WTC11 (cell line): ENCODE results near the gene NRSN1. TPM values are rescaled to one million over a fixed set of nuclear protein-coding genes. Genes with fewer than 3 reads are reported as not detected.

Source experiments
- ATAC-seq: fragments of 200-7000 bp; cut with Tn5 transposase; 2 replicates; pipeline ENCODE4 v1.10.0; 2021; ENCODE audit warnings: mild to moderate bottlenecking, moderate library complexity
- CTCF ChIA-PET: fragments of 300-600 bp; sonication (Branson Sonifier 250); formaldehyde crosslinking; loops from one replicate; lab custom pipeline; 2021; ENCODE audit warnings: antibody characterized with exemption; lab: Charles Lee
- POLR2A ChIA-PET: fragments of 350-600 bp; sonication (Branson Sonifier 250); formaldehyde crosslinking; loops from one replicate; lab custom pipeline; 2021; ENCODE audit warnings: antibody characterized with exemption; lab: Charles Lee
- DNase-seq: peaks from one replicate; pipeline ENCODE4 v3.0.0; 2021; ENCODE audit warnings: low spot score
- H3K27ac Mint-ChIP-seq: 2 replicates; pipeline ENCODE4 v1.8.0; 2021; ENCODE audit warnings: mixed read lengths
- H3K27me3 Mint-ChIP-seq: 2 replicates; pipeline ENCODE4 v1.8.0; 2021; ENCODE audit warnings: low read depth, mild to moderate bottlenecking, moderate library complexity, mixed read lengths
- H3K36me3 Mint-ChIP-seq: 2 replicates; pipeline ENCODE4 v1.8.0; 2021; ENCODE audit warnings: mixed read lengths
- H3K4me1 Mint-ChIP-seq: 2 replicates; pipeline ENCODE4 v1.8.0; 2022; ENCODE audit warnings: mixed read lengths
- H3K4me3 Mint-ChIP-seq: 2 replicates; pipeline ENCODE4 v1.8.0; 2021; ENCODE audit warnings: mild to moderate bottlenecking, moderate library complexity, mixed read lengths
- H3K9me3 Mint-ChIP-seq: 2 replicates; pipeline ENCODE4 v1.8.0; 2021; ENCODE audit warnings: mixed read lengths
- AFF4 ChIP-seq: sonication (generic); formaldehyde crosslinking; IDR thresholded peaks from 2 replicates; pipeline ENCODE4 v1.8.1; 2023; ENCODE audit warnings: mild to moderate bottlenecking, missing genetic modification reagents, borderline replicate concordance
- ATF2 ChIP-seq: sonication (generic); formaldehyde crosslinking; IDR thresholded peaks from 2 replicates; pipeline ENCODE4 v1.8.1; 2022; ENCODE audit warnings: low read depth, missing genetic modification reagents, borderline replicate concordance
- CDX4 ChIP-seq: fragments of 250-450 bp; sonication (Bioruptor Pico); IDR thresholded peaks from 2 replicates; pipeline ENCODE4 v1.9.0; 2021; ENCODE audit warnings: moderate library complexity, mild to moderate bottlenecking, inconsistent platforms, borderline replicate concordance
- CREB1 ChIP-seq: sonication (generic); formaldehyde crosslinking; IDR thresholded peaks from 2 replicates; pipeline ENCODE4 v1.8.0; 2023; ENCODE audit warnings: mild to moderate bottlenecking, missing genetic modification reagents
- CREM ChIP-seq: sonication (generic); formaldehyde crosslinking; IDR thresholded peaks from 2 replicates; pipeline ENCODE4 v1.8.1; 2022; ENCODE audit warnings: mild to moderate bottlenecking, missing genetic modification reagents, moderate library complexity
- ESRRA ChIP-seq: sonication (generic); formaldehyde crosslinking; IDR thresholded peaks from 2 replicates; pipeline ENCODE4 v1.8.1; 2022; ENCODE audit warnings: mild to moderate bottlenecking, missing genetic modification reagents, borderline replicate concordance
- FOXP4 ChIP-seq: sonication (generic); formaldehyde crosslinking; IDR thresholded peaks from 2 replicates; pipeline ENCODE4 v1.8.0; 2022; ENCODE audit warnings: mild to moderate bottlenecking, missing genetic modification reagents
- GRHL2 ChIP-seq: fragments of 250-450 bp; sonication (Bioruptor Pico); IDR thresholded peaks from 2 replicates; pipeline ENCODE4 v1.8.0; 2022; ENCODE audit warnings: mild to moderate bottlenecking, moderate library complexity; ENCODE audit not compliant: insufficient replicate concordance, severe bottlenecking
- HMGA2 ChIP-seq: fragments of 250-450 bp; sonication (Bioruptor Pico); IDR thresholded peaks from 2 replicates; pipeline ENCODE4 v1.4.0; 2021; ENCODE audit warnings: mild to moderate bottlenecking, moderate library complexity
- NFE2L1 ChIP-seq: sonication (generic); formaldehyde crosslinking; IDR thresholded peaks from 2 replicates; pipeline ENCODE4 v1.8.1; 2023; ENCODE audit warnings: missing genetic modification reagents
- OVOL2 ChIP-seq: fragments of 250-450 bp; sonication (Bioruptor Pico); IDR thresholded peaks from 2 replicates; pipeline ENCODE4 v1.9.0; 2021; ENCODE audit warnings: mild to moderate bottlenecking, borderline replicate concordance
- RELA ChIP-seq: sonication (generic); formaldehyde crosslinking; IDR thresholded peaks from 2 replicates; pipeline ENCODE4 v1.8.1; 2022; ENCODE audit warnings: missing genetic modification reagents, mild to moderate bottlenecking, borderline replicate concordance
- SMAD3 ChIP-seq: sonication (generic); formaldehyde crosslinking; IDR thresholded peaks from 2 replicates; pipeline ENCODE4 v1.8.0; 2022; ENCODE audit warnings: missing genetic modification reagents, mild to moderate bottlenecking, borderline replicate concordance
- SP1 ChIP-seq: sonication (generic); formaldehyde crosslinking; conservative IDR thresholded peaks from 2 replicates; pipeline ENCODE4 v1.8.1; 2022; ENCODE audit warnings: missing genetic modification reagents
- STAT6 ChIP-seq: sonication (generic); formaldehyde crosslinking; conservative IDR thresholded peaks from 2 replicates; pipeline ENCODE4 v1.8.1; 2023; ENCODE audit warnings: mild to moderate bottlenecking, low read depth, missing genetic modification reagents, moderate library complexity
- TCF7 ChIP-seq: sonication (generic); formaldehyde crosslinking; IDR thresholded peaks from 2 replicates; pipeline ENCODE4 v1.8.0; 2022; ENCODE audit warnings: mild to moderate bottlenecking, low read depth, missing genetic modification reagents, moderate library complexity
- USF2 ChIP-seq: sonication (generic); formaldehyde crosslinking; IDR thresholded peaks from 2 replicates; pipeline ENCODE4 v1.8.1; 2023; ENCODE audit warnings: mild to moderate bottlenecking, missing genetic modification reagents, moderate library complexity
- ZBTB21 ChIP-seq: sonication (generic); formaldehyde crosslinking; IDR thresholded peaks from 2 replicates; pipeline ENCODE4 v1.8.1; 2023; ENCODE audit warnings: mild to moderate bottlenecking, missing genetic modification reagents, borderline replicate concordance
- ZNF121 ChIP-seq: sonication (generic); formaldehyde crosslinking; IDR thresholded peaks from 2 replicates; pipeline ENCODE4 v1.8.0; 2023; ENCODE audit warnings: missing genetic modification reagents
- ZNF138 ChIP-seq: sonication (generic); formaldehyde crosslinking; conservative IDR thresholded peaks from 2 replicates; pipeline ENCODE4 v1.8.1; 2022; ENCODE audit warnings: mild to moderate bottlenecking, moderate library complexity, missing genetic modification reagents
- ZNF512 ChIP-seq: sonication (generic); formaldehyde crosslinking; IDR thresholded peaks from 2 replicates; pipeline ENCODE4 v1.8.1; 2022; ENCODE audit warnings: missing genetic modification reagents, borderline replicate concordance
- ZNF671 ChIP-seq: fragments of 250-450 bp; sonication (Bioruptor Pico); IDR thresholded peaks from 2 replicates; pipeline ENCODE4 v1.8.0; 2021; ENCODE audit warnings: mild to moderate bottlenecking
- total RNA-seq: library from RNA; stranded (reverse); gene quantifications from 3 replicates; pipeline ENCODE4 v1.2.3, GENCODE V29; 2021

Gene NRSN1
- total RNA-seq, 1 experiment from 2014 or later: not detected

- Mint-ChIP-seq H3K27ac (no peak overlapping the region), H3K27me3 (peaks cover 6% of the 10 kb centered on the region), H3K4me3 (no peak overlapping the region), H3K36me3 (no peaks in the 10 kb centered on the region), H3K9me3 (0 out of 2 replicates have a peak, but pooled peaks cover 3% of the 10 kb centered on the region), H3K4me1 (no peaks in the 10 kb centered on the region)
- ChIA-PET CTCF (interaction anchor here (1.9 kb wide), 1 partner anchor 118 kb away, joined by 6 read pairs; no protein-coding TSS in a partner anchor), POLR2A (no interaction called here)
- no peak for ATAC-seq
- TF ChIP-seq ZNF671 (CRISPR knock-in tag) (no peak), CDX4 (no peak), ZBTB21 (CRISPR knock-in tag) (no peak), CREM (no peak), TCF7 (CRISPR knock-in tag) (no peak), ZNF138 (CRISPR knock-in tag) (no peak), USF2 (no peak), CREB1 (CRISPR knock-in tag) (no peak), STAT6 (no peak), ATF2 (no peak), FOXP4 (no peak), ZNF121 (CRISPR knock-in tag) (no peak), ZNF512 (CRISPR knock-in tag) (no peak), RELA (no peak)
- no peak for DNase-seq
Observed at GRCh38 chr6:24139080-24139479, 13.1 kb downstream of the NRSN1 start.

- H3K9me3 Mint-ChIP-seq: 0 out of 2 replicates have a peak, but pooled peaks cover 3% of the 10 kb centered on the region
- no peak for DNase-seq
- ATAC-seq: no peak
- no peaks in the 10 kb centered on the region for H3K36me3 Mint-ChIP-seq
- no peak for TF ChIP-seq SP1 (CRISPR knock-in tag)
- no peak for TF ChIP-seq HMGA2 (CRISPR knock-in tag)
- no peak for TF ChIP-seq NFE2L1 (CRISPR knock-in tag)
- no peak for TF ChIP-seq ESRRA
- no peak for TF ChIP-seq SMAD3 (CRISPR knock-in tag)
- TF ChIP-seq OVOL2 (CRISPR knock-in tag): no peak
- no peak for TF ChIP-seq GRHL2 (CRISPR knock-in tag)
- TF ChIP-seq ZNF671 (CRISPR knock-in tag): no peak
- no peak for TF ChIP-seq AFF4 (CRISPR knock-in tag)
- ChIA-PET CTCF (interaction anchor here (1.9 kb wide), 1 partner anchor 118 kb away, joined by 6 read pairs; no protein-coding TSS in a partner anchor), POLR2A (no interaction called here)
- peaks cover 6% of the 10 kb centered on the region for H3K27me3 Mint-ChIP-seq
- no peak overlapping the region for H3K4me3 Mint-ChIP-seq
- no peak overlapping the region for H3K27ac Mint-ChIP-seq
- H3K4me1 Mint-ChIP-seq: no peaks in the 10 kb centered on the region
Observed at GRCh38 chr6:24139639-24140038, 13.6 kb downstream of the NRSN1 start.
